ENCODE data around the gene NAT16.

DNA sequence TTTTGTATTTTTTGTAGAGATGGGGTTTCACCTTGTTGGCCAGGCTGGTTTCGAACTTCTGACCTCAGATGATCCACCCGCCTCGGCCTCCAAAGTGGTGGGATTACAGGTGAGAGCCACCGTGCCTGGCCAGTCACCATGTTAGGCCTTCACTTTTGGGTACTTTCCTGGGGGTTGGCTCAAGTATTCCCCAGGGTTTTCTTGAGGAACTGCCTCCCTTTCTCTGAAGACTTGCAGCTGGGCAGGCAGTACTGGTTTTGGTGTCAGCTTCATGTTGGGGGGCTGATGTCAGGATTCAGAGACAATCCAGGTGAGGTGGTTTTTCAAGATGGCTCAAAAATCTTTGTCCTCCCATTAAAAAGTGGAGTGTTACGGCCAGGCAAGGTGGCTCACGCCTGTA is 45.6 kb upstream of the NAT16 start:
- TF ChIP-seq CTCF (IDR thresholded peaks at IDR 0.05; ENCODE audit: insufficient read depth, low read length) = no peak
- TF ChIP-seq, protein P1, sequence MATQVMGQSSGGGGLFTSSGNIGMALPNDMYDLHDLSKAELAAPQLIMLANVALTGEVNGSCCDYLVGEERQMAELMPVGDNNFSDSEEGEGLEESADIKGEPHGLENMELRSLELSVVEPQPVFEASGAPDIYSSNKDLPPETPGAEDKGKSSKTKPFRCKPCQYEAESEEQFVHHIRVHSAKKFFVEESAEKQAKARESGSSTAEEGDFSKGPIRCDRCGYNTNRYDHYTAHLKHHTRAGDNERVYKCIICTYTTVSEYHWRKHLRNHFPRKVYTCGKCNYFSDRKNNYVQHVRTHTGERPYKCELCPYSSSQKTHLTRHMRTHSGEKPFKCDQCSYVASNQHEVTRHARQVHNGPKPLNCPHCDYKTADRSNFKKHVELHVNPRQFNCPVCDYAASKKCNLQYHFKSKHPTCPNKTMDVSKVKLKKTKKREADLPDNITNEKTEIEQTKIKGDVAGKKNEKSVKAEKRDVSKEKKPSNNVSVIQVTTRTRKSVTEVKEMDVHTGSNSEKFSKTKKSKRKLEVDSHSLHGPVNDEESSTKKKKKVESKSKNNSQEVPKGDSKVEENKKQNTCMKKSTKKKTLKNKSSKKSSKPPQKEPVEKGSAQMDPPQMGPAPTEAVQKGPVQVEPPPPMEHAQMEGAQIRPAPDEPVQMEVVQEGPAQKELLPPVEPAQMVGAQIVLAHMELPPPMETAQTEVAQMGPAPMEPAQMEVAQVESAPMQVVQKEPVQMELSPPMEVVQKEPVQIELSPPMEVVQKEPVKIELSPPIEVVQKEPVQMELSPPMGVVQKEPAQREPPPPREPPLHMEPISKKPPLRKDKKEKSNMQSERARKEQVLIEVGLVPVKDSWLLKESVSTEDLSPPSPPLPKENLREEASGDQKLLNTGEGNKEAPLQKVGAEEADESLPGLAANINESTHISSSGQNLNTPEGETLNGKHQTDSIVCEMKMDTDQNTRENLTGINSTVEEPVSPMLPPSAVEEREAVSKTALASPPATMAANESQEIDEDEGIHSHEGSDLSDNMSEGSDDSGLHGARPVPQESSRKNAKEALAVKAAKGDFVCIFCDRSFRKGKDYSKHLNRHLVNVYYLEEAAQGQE (IDR thresholded peaks at IDR 0.05; ENCODE audit: insufficient replicate concordance, low read depth) = no peak
- TF ChIP-seq SPI1 (IDR thresholded peaks at IDR 0.05; ENCODE audit: borderline replicate concordance, low read depth) = no peak
